Mesothelial cell of epicardium (in vitro differentiated cells): ENCODE data around the gene NDNF. TPM values are rescaled to one million over a fixed set of nuclear protein-coding genes. Genes with fewer than 3 reads are reported as not detected.

Experiments
- DNase-seq, 2 experiments: peaks; one replicate each; pipeline ENCODE4 v3.0.0; 2021; ENCODE audit warnings: low spot score in 2 of 2; ENCODE audit not compliant: unreplicated experiment in 2 of 2
- H3K27ac Mint-ChIP-seq: 2 replicates; pipeline ENCODE4 v1.8.0; 2021; ENCODE audit warnings: mixed read lengths
- H3K27me3 Mint-ChIP-seq: 2 replicates; pipeline ENCODE4 v1.8.0; 2021; ENCODE audit warnings: low read depth, mixed read lengths
- H3K36me3 Mint-ChIP-seq: 2 replicates; pipeline ENCODE4 v1.8.0; 2021; ENCODE audit warnings: mixed read lengths
- H3K4me1 Mint-ChIP-seq: 2 replicates; pipeline ENCODE4 v1.8.0; 2021; ENCODE audit warnings: mixed read lengths
- H3K4me3 Mint-ChIP-seq: 2 replicates; pipeline ENCODE4 v1.8.0; 2021; ENCODE audit warnings: mild to moderate bottlenecking, moderate library complexity, mixed read lengths
- H3K9me3 Mint-ChIP-seq: 2 replicates; pipeline ENCODE4 v1.8.0; 2021; ENCODE audit warnings: mixed read lengths
- CTCF ChIP-seq: fragments of 200-600 bp; sonication (generic); IDR thresholded peaks from one replicate; pipeline ENCODE4 v1.5.0; 2021; ENCODE audit warnings: antibody characterized with exemption; ENCODE audit not compliant: unreplicated experiment
- total RNA-seq: library from RNA; stranded (reverse); gene quantifications from 3 replicates; pipeline ENCODE4 v1.2.1, GENCODE V29; 2021

The NDNF gene
- total RNA-seq, 1 donor from 2014 or later: 10.1 TPM

DNA sequence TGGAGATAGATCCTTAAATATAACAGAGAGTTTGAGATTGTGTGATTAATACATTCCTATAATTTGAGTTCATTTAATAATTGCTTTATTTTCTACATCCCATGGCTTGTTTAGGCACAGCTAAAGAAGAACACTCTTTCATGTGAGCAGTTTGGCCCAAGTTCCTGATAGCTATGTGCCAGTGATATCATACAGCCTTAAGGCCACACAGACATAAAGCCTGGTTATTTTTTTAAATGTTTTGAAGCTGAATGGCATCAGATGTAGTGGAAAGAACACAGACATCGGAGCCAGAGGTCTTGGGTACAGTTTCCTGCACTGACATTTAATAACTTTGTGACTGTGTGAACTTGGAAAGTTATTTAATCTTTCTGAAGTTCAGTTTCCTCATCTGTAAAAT, 7.0 kb upstream of the NDNF start:
- Mint-ChIP-seq H3K27ac (no peak overlapping the region), H3K27me3 (peaks cover 4% of the 10 kb centered on the region), H3K36me3 (no peaks in the 10 kb centered on the region), H3K4me3 (no peak overlapping the region), H3K9me3 (peaks cover 3% of the 10 kb centered on the region), H3K4me1 (peaks cover 7% of the 10 kb centered on the region)
- TF ChIP-seq CTCF: no peak
- no peak for DNase-seq

- Mint-ChIP-seq H3K4me1 (peaks cover 19% of the 10 kb centered on the region), H3K36me3 (no peaks in the 10 kb centered on the region), H3K27ac (no peak overlapping the region), H3K27me3 (peaks cover 20% of the 10 kb centered on the region), H3K4me3 (no peak overlapping the region), H3K9me3 (peaks cover 3% of the 10 kb centered on the region)
- TF ChIP-seq CTCF: no peak
- no peak for DNase-seq
Observed at GRCh38 chr4:121077496-121077895, 5.2 kb upstream of the NDNF start.

DNA sequence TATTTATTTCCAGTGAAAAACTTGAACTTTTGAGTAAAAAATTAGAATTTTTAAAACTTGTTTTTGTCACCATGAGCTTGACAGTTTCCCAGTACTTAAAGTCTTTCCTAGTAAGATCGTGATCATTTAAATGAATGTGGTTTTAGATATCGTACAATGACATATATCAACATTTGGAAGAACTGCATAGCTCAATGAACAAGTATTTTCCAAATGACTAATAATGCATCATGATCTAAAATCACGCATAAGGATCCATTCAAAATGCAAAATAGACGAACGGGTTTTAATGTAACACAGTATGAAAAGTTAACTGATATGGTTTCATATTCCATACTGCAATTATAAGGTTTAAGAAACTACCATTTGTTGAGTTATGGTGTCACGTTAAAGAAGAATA, 4.1 kb upstream of the NDNF start:
- Mint-ChIP-seq H3K27me3 (peaks cover 27% of the 10 kb centered on the region), H3K9me3 (peaks cover 3% of the 10 kb centered on the region), H3K4me3 (no peak overlapping the region), H3K27ac (no peak overlapping the region), H3K36me3 (no peaks in the 10 kb centered on the region), H3K4me1 (peaks cover 18% of the 10 kb centered on the region)
- no peak for DNase-seq
- TF ChIP-seq CTCF: no peak

GRCh38 chr4:121073672-121074381, 1.5 kb upstream of the NDNF start:
- Mint-ChIP-seq H3K27me3 (peaks cover 39% of the 10 kb centered on the region), H3K27ac (no peak overlapping the region), H3K4me3 (peak overlapping the region; percentile 23), H3K36me3 (no peaks in the 10 kb centered on the region), H3K4me1 (peaks cover 34% of the 10 kb centered on the region), H3K9me3 (no peaks in the 10 kb centered on the region)
- no peak for TF ChIP-seq CTCF
- no peak for DNase-seq

DNA sequence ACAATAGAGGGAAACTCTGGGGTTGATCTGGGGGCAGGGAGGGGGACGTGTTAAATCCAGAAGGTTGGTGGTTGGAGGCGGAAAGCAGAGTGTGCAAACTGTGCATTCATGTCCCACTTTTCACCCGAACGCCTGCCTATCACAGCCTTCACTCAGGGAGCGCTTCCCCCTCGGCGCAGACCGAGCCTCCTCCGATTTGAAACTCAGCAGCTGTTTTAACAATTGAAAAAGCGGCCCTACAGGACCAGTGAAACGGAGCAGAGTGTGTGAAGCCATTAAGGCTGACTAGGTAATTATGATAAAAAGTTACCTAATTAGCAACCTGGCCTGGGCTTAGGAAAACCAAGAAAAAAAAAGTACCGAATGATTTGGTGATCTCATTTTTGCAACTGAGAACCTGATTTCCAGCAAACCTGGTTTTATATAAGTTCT, 685 bp upstream of the NDNF start:
- H3K27ac Mint-ChIP-seq: peak overlapping the region; percentile 83
- no peaks in the 10 kb centered on the region for H3K9me3 Mint-ChIP-seq
- no peaks in the 10 kb centered on the region for H3K36me3 Mint-ChIP-seq
- no peak for DNase-seq
- peaks cover 34% of the 10 kb centered on the region for H3K4me1 Mint-ChIP-seq
- TF ChIP-seq CTCF: no peak
- peak overlapping the region; percentile 92 for H3K4me3 Mint-ChIP-seq
- peaks cover 40% of the 10 kb centered on the region for H3K27me3 Mint-ChIP-seq
